HG03571 (cell line): ENCODE results near the gene MSMO1.
"Not testable (repeated sequence)": the region's sequence is repeated elsewhere in the genome, so short reads cannot be mapped to it uniquely, and the experiment has no call there.

ENCODE experiments used
- ATAC-seq: cut with Tn5 transposase; IDR thresholded peaks from one replicate; pipeline ENCODE4 v1.9.1; 2021; ENCODE audit not compliant: unreplicated experiment

MSMO1 gene

GRCh38 chr4:165327211-165328100 lies at the start of gene MSMO1:
Gene MSMO1, plus strand, starts transcription at chr4:165327669. Its CDS starts 5,702 bp downstream, at chr4:165333371.
- ATAC-seq, result peak; percentile 98

- not testable (repeated sequence) for ATAC-seq
These were observed 47.9 kb upstream of the MSMO1 start for GRCh38 chr4:165279531-165279930.

GRCh38 chr4:165284697-165285096 lies 42.8 kb upstream of the MSMO1 start:
- not testable (repeated sequence) for ATAC-seq

- peak; percentile 81 for ATAC-seq
These were observed 40.7 kb upstream of the MSMO1 start for GRCh38 chr4:165286619-165287340.

GRCh38 chr4:165288226-165288625 lies 39.2 kb upstream of the MSMO1 start:
- no peak for ATAC-seq

GRCh38 chr4:165288639-165289422 lies 38.6 kb upstream of the MSMO1 start:
- no peak for ATAC-seq

- ATAC-seq, result no peak
These were observed 38.1 kb upstream of the MSMO1 start for GRCh38 chr4:165289423-165289785.

- no peak for ATAC-seq
These were observed 34.4 kb upstream of the MSMO1 start for GRCh38 chr4:165293061-165293460.

GRCh38 chr4:165293927-165294649 lies 33.4 kb upstream of the MSMO1 start:
- no peak for ATAC-seq

- ATAC-seq, result peak; percentile 93
These were observed 32.6 kb upstream of the MSMO1 start for GRCh38 chr4:165294907-165295306.

- no peak for ATAC-seq
These were observed 29.8 kb upstream of the MSMO1 start for GRCh38 chr4:165297626-165298025.

GRCh38 chr4:165299399-165300060 lies 27.9 kb upstream of the MSMO1 start:
- ATAC-seq, result no peak

GRCh38 chr4:165301833-165302232 lies 25.6 kb upstream of the MSMO1 start:
- ATAC-seq, result peak; percentile 73

GRCh38 chr4:165302658-165303057 lies 24.8 kb upstream of the MSMO1 start:
- no peak for ATAC-seq

- no peak for ATAC-seq
These were observed 19.3 kb upstream of the MSMO1 start for GRCh38 chr4:165308166-165308565.

- ATAC-seq, result no peak
These were observed 18.9 kb upstream of the MSMO1 start for GRCh38 chr4:165308606-165309005.

- ATAC-seq, result no peak
These were observed 18.0 kb upstream of the MSMO1 start for GRCh38 chr4:165309456-165309855.

- no peak for ATAC-seq
These were observed 15.0 kb upstream of the MSMO1 start for GRCh38 chr4:165312506-165312905.

- no peak for ATAC-seq
These were observed 8.4 kb upstream of the MSMO1 start for GRCh38 chr4:165319030-165319429.

GRCh38 chr4:165319509-165319908 lies 8.0 kb upstream of the MSMO1 start:
- ATAC-seq, result no peak
